ENCODE data around the gene PSME2.

- TF ChIP-seq CTCF (IDR thresholded peaks at IDR 0.05 in 2 of 3, conservative IDR thresholded peaks at IDR 0.05 in 1 of 3; ENCODE audit: insufficient read depth in 2 of 3, low read depth in 1 of 3, low read length in 3 of 3) (no peak), NCOA2 (IDR thresholded peaks at IDR 0.05; ENCODE audit: partially characterized antibody in 2 of 2) (no peak), TGIF2 (CRISPR knock-in tag; IDR thresholded peaks at IDR 0.05) (no peak), NKRF (IDR thresholded peaks at IDR 0.05; ENCODE audit: borderline replicate concordance) (no peak), IRF2 (CRISPR knock-in tag; IDR thresholded peaks at IDR 0.05) (no peak), RAD21 (CRISPR knock-in tag; conservative IDR thresholded peaks at IDR 0.05 in 1 of 2, IDR thresholded peaks at IDR 0.05 in 1 of 2) (no peak), ZNF184 (CRISPR knock-in tag; IDR thresholded peaks at IDR 0.05) (no peak), STAT5B (CRISPR knock-in tag; IDR thresholded peaks at IDR 0.05) (no peak), ZFP30 (CRISPR knock-in tag; IDR thresholded peaks at IDR 0.05; ENCODE audit: borderline replicate concordance) (no peak), ARHGAP35 (IDR thresholded peaks at IDR 0.05; ENCODE audit: partially characterized antibody) (no peak), TAF1 (IDR thresholded peaks at IDR 0.05; ENCODE audit: control insufficient read depth, extremely low read depth, insufficient read depth, low read length, severe bottlenecking) (no peak), ILK (tag; IDR thresholded peaks at IDR 0.05; ENCODE audit: borderline replicate concordance, low read depth) (no peak), FOXK1 (CRISPR knock-in tag; IDR thresholded peaks at IDR 0.05; ENCODE audit: borderline replicate concordance) (no peak), LEF1 (IDR thresholded peaks at IDR 0.05) (no peak)
Observed at GRCh38 chr14:24150567-24150966, 4.2 kb upstream of the PSME2 start.

All from K562 (cell line).